ENCODE results near the gene PACRG. TPM values are rescaled to one million over a fixed set of nuclear protein-coding genes. Genes with fewer than 3 reads are reported as not detected.

PACRG gene
- total and polyA plus RNA-seq, 2 donors (not counting 3 experiments of a cell fraction or from before 2014, with no cell fraction given), result 0.08 TPM; not detected in 1

GRCh38 chr6:163335056-163335455 is 607.3 kb downstream of the PACRG start:
- peak overlapping the region; percentile 95 for H3K27ac ChIP-seq (ENCODE audit: insufficient read depth, low read depth, low read length)
- peaks cover 26% of the 10 kb centered on the region for H3K4me1 ChIP-seq (ENCODE audit: control insufficient read depth, extremely low read depth, insufficient read depth, low read length)
- H3K9me1 ChIP-seq (replicated peaks; ENCODE audit: control insufficient read depth, extremely low read depth, insufficient read depth, low read length), result no peaks in the 10 kb centered on the region
- H3K9me3 ChIP-seq (replicated peaks; ENCODE audit: control insufficient read depth, insufficient read depth, low read length), result no peaks in the 10 kb centered on the region
- H3K4me2 ChIP-seq (ENCODE audit: insufficient read depth, low read length), result no peak overlapping the region
- intact Hi-C loops (cut with micrococcal nuclease) (loop anchor here (1.0 to 2.0 kb wide), 9 partner anchors 13 to 763 kb away; no protein-coding TSS in a partner anchor), dilution Hi-C loops (cut with MboI; ENCODE audit: extremely low pct_ligation_motif_present, low sequenced_read_pairs) (no loop called here)
- BruUV-seq (replicated peaks), result no TSS peak
- DNase-seq (ENCODE audit: low read depth, low spot score) (no peak), FAIRE-seq (peak; percentile 64)
- ChIA-PET POLR2A (interaction anchor here (1.0 to 1.4 kb wide), 2 partner anchors 22 to 82 kb away, joined by 3 to 6 read pairs; no protein-coding TSS in a partner anchor), CTCF (interaction anchor here (1.0 to 1.9 kb wide), 5 partner anchors 20 to 155 kb away, joined by 3 to 22 read pairs (median 4); no protein-coding TSS in a partner anchor)
- no peaks in the 10 kb centered on the region for H3K79me2 ChIP-seq (ENCODE audit: control insufficient read depth, insufficient read depth, low read length)
- H3K9ac ChIP-seq (replicated peaks; ENCODE audit: extremely low read depth, insufficient read depth, low read length), result peak overlapping the region; percentile 70
- no peak for TF ChIP-seq CTCF (IDR thresholded peaks at IDR 0.05; ENCODE audit: extremely low read depth in 1 of 2, insufficient read depth in 1 of 2, low read depth in 1 of 2, low read length in 2 of 2)
- TF ChIP-seq MAX (IDR thresholded peaks at IDR 0.05; ENCODE audit: insufficient read depth, insufficient read length), result no peak
- TF ChIP-seq POLR2A (IDR thresholded peaks at IDR 0.05; ENCODE audit: low read depth, low read length), result no peak
- TF ChIP-seq POLR2AphosphoS5 (IDR thresholded peaks at IDR 0.05; ENCODE audit: insufficient read depth, low read depth, low read length), result no peak
- TF ChIP-seq JUN (IDR thresholded peaks at IDR 0.05; ENCODE audit: borderline replicate concordance, insufficient read depth, insufficient read length, low read depth), result no peak
- no peak for TF ChIP-seq EZH2 (IDR thresholded peaks at IDR 0.05; ENCODE audit: borderline replicate concordance, low read depth, low read length, severe bottlenecking)
- TF ChIP-seq FOS (IDR thresholded peaks at IDR 0.05; ENCODE audit: borderline replicate concordance, insufficient read depth, low read length), result no peak
- no peak for TF ChIP-seq GATA2 (IDR thresholded peaks at IDR 0.05; ENCODE audit: insufficient read depth, insufficient read length, low read depth, low read length)
- no peak for TF ChIP-seq MYC (IDR thresholded peaks at IDR 0.05; ENCODE audit: low read depth, low read length)
- no peaks in the 10 kb centered on the region for H4K20me1 ChIP-seq (replicated peaks; ENCODE audit: control insufficient read depth, extremely low read depth, insufficient read depth, low read length)
- no peaks in the 10 kb centered on the region for H3K27me3 ChIP-seq (ENCODE audit: control insufficient read depth in 2 of 2, insufficient read depth in 2 of 2, low read length in 2 of 2)
- no peaks in the 10 kb centered on the region for H3K36me3 ChIP-seq (ENCODE audit: control insufficient read depth in 2 of 2, extremely low read depth in 1 of 2, insufficient read depth in 2 of 2, low read length in 2 of 2)
- H2AFZ ChIP-seq (ENCODE audit: low read depth, low read length), result peak overlapping the region; percentile 76
- H3K4me3 ChIP-seq (replicated peaks in 1 of 3; ENCODE audit: insufficient read depth in 1 of 3, low read depth in 1 of 3, low read length in 3 of 3), result no peak overlapping the region
